Sigmoid colon (tissue), 7 donors: ENCODE measurements around the gene ZFAND2B. TPM values are rescaled to one million over a fixed set of nuclear protein-coding genes. Genes with fewer than 3 reads are reported as not detected.

ENCODE experiments used
- DNase-seq: peaks from one replicate; pipeline ENCODE4 v3.0.0-alpha.2; 2019
- H3K27ac ChIP-seq, 4 donors: fragments of 200-600 bp; sonication (generic); one replicate each; pipeline ENCODE4 v1.5.1; 2016 to 2019; ENCODE audit warnings: mild to moderate bottlenecking in 1 of 4
- H3K27me3 ChIP-seq, 3 donors: fragments of 200-600 bp; sonication (generic); one replicate each; pipeline ENCODE4 v1.5.1; 2019; ENCODE audit warnings: mild to moderate bottlenecking in 1 of 3
- H3K36me3 ChIP-seq, 4 donors: fragments of 200-600 bp; sonication (generic); one replicate each; pipeline ENCODE4 v1.5.1; 2016 to 2019
- H3K4me1 ChIP-seq, 4 donors: fragments of 200-600 bp; sonication (generic); one replicate each; pipeline ENCODE4 v1.5.1; 2017 to 2019
- H3K4me3 ChIP-seq, 4 donors: fragments of 200-600 bp; sonication (generic); one replicate each; pipeline ENCODE4 v1.5.1; 2017 to 2019; ENCODE audit warnings: mild to moderate bottlenecking in 2 of 4, moderate library complexity in 1 of 4
- H3K9me3 ChIP-seq, 4 donors: fragments of 200-600 bp in 3 of 4; sonication (generic) in 3 of 4; one replicate each; pipeline versions ENCODE4 v1.5.1 to v1.6.1; 2013 to 2019
- EP300 ChIP-seq, 4 donors: sonication (generic); formaldehyde crosslinking; IDR thresholded peaks; one replicate each; pipeline ENCODE4 v1.6.1; 2017; ENCODE audit warnings: antibody characterized with exemption in 4 of 4
- POLR2A ChIP-seq, 2 donors: fragments of 450-650 bp; IDR thresholded peaks; one replicate each; pipeline ENCODE4 v1.6.1; 2016; ENCODE audit warnings: antibody characterized with exemption in 2 of 2, mild to moderate bottlenecking in 2 of 2, moderate library complexity in 2 of 2
- POLR2AphosphoS5 ChIP-seq, 4 donors: sonication (generic); formaldehyde crosslinking; IDR thresholded peaks; one replicate each; pipeline ENCODE4 v1.6.1; 2017; ENCODE audit warnings: antibody characterized with exemption in 4 of 4
- WGBS, 2 donors: extraction: QIAGEN DNeasy Blood & Tissue Kit; methylation state at CpG; one replicate each; pipeline ENCODE4 v1.1.7; 2013; 5-methylcytosine and 5-hydroxymethylcytosine counted together
- intact Hi-C: fragments of 100-400 bp; cut with DNase I; formaldehyde crosslinking; loops from one replicate; pipeline ENCODE4 v1.15.1; 2023
- polyA plus RNA-seq, 3 donors: library from polyadenylated mRNA; stranded (reverse); fragments of 200-250 nt; gene quantifications; one replicate each; pipeline ENCODE4 v1.2.3, GENCODE V29; 2013
- total RNA-seq, 4 donors: library from RNA; depleted of rRNA; stranded (reverse); fragments of >200 nt; gene quantifications; one replicate each; pipeline ENCODE4 v1.1.0, GENCODE V29; 2016
- TF ChIP-seq, protein P1 (sequence below), 4 experiments: fragments of 450-650 bp in 3 of 4; fragments of 200-600 bp in 1 of 4; IDR thresholded peaks; one replicate each; pipeline ENCODE4 v1.5.1; 2016 to 2019; ENCODE audit warnings: antibody characterized with exemption in 4 of 4, mild to moderate bottlenecking in 3 of 4, moderate library complexity in 2 of 4
- donor health status: healthy with polysubstance abuse.
- donor health status: Bipolar disorder and iron deficiency.
- donor health status: healthy.

The ZFAND2B gene
- total and polyA plus RNA-seq, 7 donors, result 26.9 to 103 (median 52.4) TPM

DNA sequence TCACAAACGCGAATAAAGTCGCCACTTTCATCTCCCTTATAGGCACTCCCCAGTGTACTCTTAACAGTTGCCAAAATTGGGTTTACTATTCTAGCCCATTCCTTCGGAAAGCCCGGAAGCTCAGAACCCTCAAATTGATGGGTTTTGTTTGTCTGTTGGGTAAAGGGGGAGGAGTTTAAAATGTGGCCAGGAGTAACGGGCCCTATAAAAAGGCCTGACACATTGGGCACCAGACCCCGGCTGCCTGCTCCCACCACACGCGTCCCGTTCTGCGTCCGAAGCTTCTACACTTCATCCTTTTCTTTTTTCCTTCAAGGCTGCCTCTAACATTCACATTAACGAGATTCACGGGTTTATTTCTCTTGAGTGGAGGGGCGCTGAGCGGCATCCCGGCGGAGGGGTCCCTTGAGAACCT, 46.8 kb upstream of the ZFAND2B start:
- 6 to 13% methylated on average over 18 of the region's 18 CpGs for WGBS, 2 donors
- intact Hi-C loops, result loop anchor here (1.0 to 10.0 kb wide), 7 partner anchors 17 to 228 kb away; partner anchors contain the start of genes ABCB6, CNPPD1, CRYBA2 and DNPEP
- Histone ChIP-seq H3K27ac (peak overlapping the region; percentile 93 to 99 (median 96)), H3K36me3 (peaks cover 0 to 20% (median 12%) of the 10 kb centered on the region in 4 donors), H3K4me1 (peaks cover 0 to 13% (median 10%) of the 10 kb centered on the region in 4 donors), H3K27me3 (no peaks in the 10 kb centered on the region), H3K9me3 (no peaks in the 10 kb centered on the region), H3K4me3 (peak overlapping the region; percentile 70 to 75 (median 72))
- no peak for TF ChIP-seq POLR2A (IDR thresholded peaks at IDR 0.05)
- TF ChIP-seq POLR2AphosphoS5 (IDR thresholded peaks at IDR 0.05), result no peak
- no peak for TF ChIP-seq EP300 (IDR thresholded peaks at IDR 0.05)
- TF ChIP-seq, protein P1, sequence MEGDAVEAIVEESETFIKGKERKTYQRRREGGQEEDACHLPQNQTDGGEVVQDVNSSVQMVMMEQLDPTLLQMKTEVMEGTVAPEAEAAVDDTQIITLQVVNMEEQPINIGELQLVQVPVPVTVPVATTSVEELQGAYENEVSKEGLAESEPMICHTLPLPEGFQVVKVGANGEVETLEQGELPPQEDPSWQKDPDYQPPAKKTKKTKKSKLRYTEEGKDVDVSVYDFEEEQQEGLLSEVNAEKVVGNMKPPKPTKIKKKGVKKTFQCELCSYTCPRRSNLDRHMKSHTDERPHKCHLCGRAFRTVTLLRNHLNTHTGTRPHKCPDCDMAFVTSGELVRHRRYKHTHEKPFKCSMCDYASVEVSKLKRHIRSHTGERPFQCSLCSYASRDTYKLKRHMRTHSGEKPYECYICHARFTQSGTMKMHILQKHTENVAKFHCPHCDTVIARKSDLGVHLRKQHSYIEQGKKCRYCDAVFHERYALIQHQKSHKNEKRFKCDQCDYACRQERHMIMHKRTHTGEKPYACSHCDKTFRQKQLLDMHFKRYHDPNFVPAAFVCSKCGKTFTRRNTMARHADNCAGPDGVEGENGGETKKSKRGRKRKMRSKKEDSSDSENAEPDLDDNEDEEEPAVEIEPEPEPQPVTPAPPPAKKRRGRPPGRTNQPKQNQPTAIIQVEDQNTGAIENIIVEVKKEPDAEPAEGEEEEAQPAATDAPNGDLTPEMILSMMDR (IDR thresholded peaks at IDR 0.05), result no peak
- DNase-seq, result no peak

DNA sequence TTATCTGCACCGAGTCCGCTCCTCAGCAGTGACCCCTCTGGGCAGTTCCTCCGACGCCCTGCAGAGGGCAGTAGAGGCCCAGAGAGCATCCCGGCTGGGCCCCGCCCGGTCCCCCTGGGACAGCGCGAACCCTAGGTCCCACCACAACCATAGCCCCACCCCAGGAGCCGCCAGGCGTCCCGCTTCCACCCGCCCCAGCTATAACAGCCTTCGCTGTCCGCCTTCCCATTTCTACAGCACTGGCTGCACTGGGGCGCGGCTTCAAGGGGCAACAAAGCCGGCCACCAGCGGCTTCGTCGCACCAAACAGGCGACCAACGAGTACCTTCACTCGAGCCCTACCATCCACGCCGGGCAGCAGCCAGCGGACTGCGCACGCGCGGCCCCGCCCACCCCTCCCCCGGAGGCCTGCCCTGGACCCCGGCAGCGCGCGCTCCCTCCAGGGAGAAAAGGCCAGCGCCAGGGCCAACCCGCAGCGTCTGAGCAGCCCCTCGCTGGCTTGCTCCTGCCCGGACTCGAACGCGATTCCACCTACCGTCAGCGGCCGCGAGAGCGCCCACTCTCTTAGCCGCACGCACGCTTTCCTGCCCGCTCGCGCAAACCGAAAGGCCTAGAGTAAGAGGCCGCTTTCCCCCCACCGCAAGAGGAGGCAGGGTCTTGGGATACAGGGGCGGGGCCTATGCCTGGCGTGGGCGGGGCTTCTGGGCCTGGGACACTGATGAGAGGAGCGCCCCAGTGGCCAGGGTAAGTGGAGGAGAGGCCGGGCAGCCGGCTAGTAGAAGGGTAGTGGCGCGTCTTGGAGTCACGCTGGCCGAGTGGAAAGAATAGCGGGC, 46.2 kb upstream of the ZFAND2B start, which contains the start of gene NHEJ1:
NHEJ1 (minus strand) TSS at position 630 of the 832 bp plus-strand sequence. CDS start 2,453 bp downstream, outside the sequence.
- TF ChIP-seq, protein P1 (IDR thresholded peaks at IDR 0.05), result peak; percentile 93 to 100 (median 98)
- peak; percentile 42 to 53 for TF ChIP-seq POLR2A (IDR thresholded peaks at IDR 0.05)
- no peak for TF ChIP-seq EP300 (IDR thresholded peaks at IDR 0.05)
- TF ChIP-seq POLR2AphosphoS5 (IDR thresholded peaks at IDR 0.05), result peak; percentile 57 to 88 (median 80)
- H3K4me3 ChIP-seq, result peak within 1 kb of the TSS; percentile 70 to 75 (median 72)
- no peaks in the 10 kb centered on the region for H3K27me3 ChIP-seq
- intact Hi-C loops, result loop anchor here (1.0 to 5.0 kb wide), 6 partner anchors 16 to 227 kb away; partner anchors contain the start of genes ABCB6, CNPPD1 and DNPEP
- H3K36me3 ChIP-seq, result peaks cover 0 to 20% (median 12%) of the 10 kb centered on the region in 4 donors
- DNase-seq, result peak; percentile 99
- H3K27ac ChIP-seq, result peak within 1 kb of the TSS; percentile 93 to 99 (median 96)
- H3K9me3 ChIP-seq, result no peaks in the 10 kb centered on the region
- peaks cover 0 to 13% (median 10%) of the 10 kb centered on the region in 4 donors for H3K4me1 ChIP-seq
- WGBS, 2 donors, result 0% methylated on average over 70 of the region's 70 CpGs

DNA sequence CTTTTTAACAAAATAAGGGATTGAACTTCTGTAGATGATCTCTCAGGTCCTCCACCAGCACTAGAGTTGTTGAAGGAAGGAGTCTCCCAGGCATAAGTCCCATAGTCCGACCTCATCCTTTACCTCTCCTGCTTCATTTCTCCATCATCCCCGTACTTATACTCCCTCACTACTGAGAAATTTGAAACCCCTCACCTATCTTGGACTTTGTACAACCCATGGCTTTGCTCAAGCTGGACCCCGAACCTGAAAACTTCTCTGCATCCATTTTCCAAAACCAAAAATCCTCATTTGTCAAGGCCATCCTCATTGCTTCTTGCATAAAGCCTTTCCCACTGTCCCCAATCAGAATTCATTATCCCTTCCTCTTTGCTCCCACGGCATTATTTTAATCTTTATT, 45.5 kb upstream of the ZFAND2B start:
- H3K36me3 ChIP-seq, result peaks cover 0 to 15% (median 12%) of the 10 kb centered on the region in 4 donors
- no peaks in the 10 kb centered on the region for H3K9me3 ChIP-seq
- H3K27ac ChIP-seq, result peak overlapping the region; percentile 93 to 99 (median 96)
- DNase-seq, result no peak
- H3K27me3 ChIP-seq, result no peaks in the 10 kb centered on the region
- 53 to 77% methylated on average over 4 of the region's 4 CpGs for WGBS, 2 donors
- peaks cover 0 to 13% (median 10%) of the 10 kb centered on the region in 4 donors for H3K4me1 ChIP-seq
- TF ChIP-seq EP300 (IDR thresholded peaks at IDR 0.05), result no peak
- TF ChIP-seq POLR2A (IDR thresholded peaks at IDR 0.05), result no peak
- TF ChIP-seq POLR2AphosphoS5 (IDR thresholded peaks at IDR 0.05), result no peak
- TF ChIP-seq, protein P1 (IDR thresholded peaks at IDR 0.05), result no peak
- intact Hi-C loops, result loop anchor here (2.0 to 5.0 kb wide), 3 partner anchors 16 to 226 kb away; partner anchors contain the start of genes ABCB6, CNPPD1 and DNPEP
- peak overlapping the region; percentile 70 to 75 (median 72) for H3K4me3 ChIP-seq

DNA sequence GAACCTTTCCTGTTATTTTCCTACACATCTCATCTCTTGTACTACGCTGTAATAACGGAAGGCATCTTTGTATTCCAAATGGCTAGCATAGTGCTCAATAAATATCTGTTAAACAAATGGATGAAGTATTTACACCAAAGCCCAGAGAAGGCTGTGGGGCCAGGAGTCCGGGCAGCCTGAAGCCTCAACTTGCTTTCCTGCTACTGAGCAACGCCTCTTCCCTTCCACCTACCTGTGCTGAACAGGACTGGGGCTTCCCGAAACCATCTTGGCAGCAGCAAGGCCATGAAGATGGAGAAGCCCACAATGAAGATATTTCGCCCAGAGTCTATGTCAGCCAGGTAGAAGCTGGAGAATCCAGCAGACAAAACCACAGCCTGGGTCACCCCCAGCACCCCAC, 43.4 kb upstream of the ZFAND2B start:
- Histone ChIP-seq H3K36me3 (no peaks in the 10 kb centered on the region), H3K27ac (no peak overlapping the region), H3K9me3 (no peaks in the 10 kb centered on the region), H3K4me3 (no peak overlapping the region), H3K4me1 (peaks cover 0 to 13% (median 10%) of the 10 kb centered on the region in 4 donors), H3K27me3 (no peaks in the 10 kb centered on the region)
- DNase-seq, result no peak
- WGBS, 2 donors, result 95 to 96% methylated on average over 6 of the region's 6 CpGs
- intact Hi-C loops, result loop anchor here (5.0 kb wide), 1 partner anchor 224 kb away; the partner anchor contains the start of gene DNPEP
- no peak for TF ChIP-seq EP300 (IDR thresholded peaks at IDR 0.05)
- no peak for TF ChIP-seq POLR2AphosphoS5 (IDR thresholded peaks at IDR 0.05)
- no peak for TF ChIP-seq POLR2A (IDR thresholded peaks at IDR 0.05)
- TF ChIP-seq, protein P1 (IDR thresholded peaks at IDR 0.05), result no peak
